ENCODE results near the gene SH3RF1.

SH3RF1 gene

GRCh38 chr4:169127314-169127713, 143.4 kb downstream of the SH3RF1 start:
- no peak for DNase-seq

DNA sequence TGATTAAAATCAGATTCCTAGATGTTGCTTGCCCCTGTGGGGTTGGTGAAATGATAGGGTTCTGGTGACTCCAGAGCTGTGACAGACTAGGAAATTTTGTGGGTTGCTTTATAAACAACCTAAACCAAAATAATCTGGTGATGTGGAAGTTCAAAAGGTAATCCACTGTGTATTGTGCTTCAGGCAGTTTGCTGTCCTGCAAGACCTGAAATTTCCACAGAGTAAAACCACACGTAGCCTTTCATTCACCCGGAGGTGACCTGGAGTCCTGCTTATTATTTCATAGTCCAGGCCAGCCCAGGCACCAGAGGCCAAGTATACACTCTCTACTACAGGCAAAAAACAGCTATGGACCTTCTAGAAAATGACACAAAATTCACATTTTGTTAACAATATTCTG, 146.1 kb downstream of the SH3RF1 start:
- no peak for DNase-seq

DNA sequence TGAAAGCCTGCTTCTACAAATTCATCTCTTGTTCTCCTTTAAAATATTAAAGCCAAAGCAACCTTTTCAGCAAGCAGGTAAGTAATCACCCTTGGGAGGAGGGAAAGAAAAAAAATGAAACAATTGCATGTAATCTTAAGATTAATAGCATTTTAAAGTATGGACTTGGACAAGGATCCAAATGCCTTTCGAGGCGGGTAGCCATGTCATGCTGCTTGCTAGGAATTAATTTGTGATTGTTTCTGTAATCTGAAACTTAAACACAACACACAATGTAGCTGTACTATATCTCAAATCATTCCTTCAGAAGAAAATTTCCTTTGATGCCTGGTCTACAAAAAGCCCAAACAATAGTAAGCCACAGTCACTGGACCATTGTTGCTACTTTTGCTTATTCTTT, 148.3 kb downstream of the SH3RF1 start:
- no peak for DNase-seq

- no peak for DNase-seq
Observed at GRCh38 chr4:169121861-169122382, 148.8 kb downstream of the SH3RF1 start.

GRCh38 chr4:169120624-169121023, 150.1 kb downstream of the SH3RF1 start:
- DNase-seq: no peak

- no peak for DNase-seq
Observed at GRCh38 chr4:169119536-169119935, 151.2 kb downstream of the SH3RF1 start.

GRCh38 chr4:169117591-169118081, 153.1 kb downstream of the SH3RF1 start:
- DNase-seq: no peak

DNA sequence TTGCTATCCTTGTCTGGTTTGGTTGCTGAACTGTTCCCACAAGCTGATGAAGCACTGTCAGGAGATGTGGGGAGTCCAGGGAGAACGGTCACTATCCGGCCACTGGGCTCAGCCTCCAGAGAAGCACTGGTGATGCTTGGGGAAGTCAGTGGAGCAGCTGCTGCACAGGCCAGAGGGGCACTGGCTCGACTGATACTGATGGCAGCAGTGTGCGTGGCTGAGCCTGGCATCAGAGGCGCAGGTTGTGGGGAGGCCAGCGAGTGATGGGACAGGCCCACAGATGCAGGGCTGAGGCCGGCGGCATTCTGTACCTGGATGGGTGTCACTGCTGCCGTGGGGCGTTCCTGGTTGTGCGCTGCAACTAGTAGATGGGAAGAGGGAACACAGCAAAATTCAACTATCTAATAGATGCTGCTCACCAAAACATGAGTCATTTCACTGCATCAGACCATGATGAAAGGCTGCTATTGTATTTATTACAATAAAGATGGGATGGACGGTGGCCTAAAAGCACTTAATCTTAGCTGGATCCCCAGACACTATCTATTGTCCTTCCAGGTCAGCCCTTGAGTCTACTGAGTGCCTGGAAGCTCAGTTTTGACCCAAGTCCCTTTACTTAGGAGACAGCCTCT, 154.4 kb downstream of the SH3RF1 start:
- no peak for DNase-seq

DNA sequence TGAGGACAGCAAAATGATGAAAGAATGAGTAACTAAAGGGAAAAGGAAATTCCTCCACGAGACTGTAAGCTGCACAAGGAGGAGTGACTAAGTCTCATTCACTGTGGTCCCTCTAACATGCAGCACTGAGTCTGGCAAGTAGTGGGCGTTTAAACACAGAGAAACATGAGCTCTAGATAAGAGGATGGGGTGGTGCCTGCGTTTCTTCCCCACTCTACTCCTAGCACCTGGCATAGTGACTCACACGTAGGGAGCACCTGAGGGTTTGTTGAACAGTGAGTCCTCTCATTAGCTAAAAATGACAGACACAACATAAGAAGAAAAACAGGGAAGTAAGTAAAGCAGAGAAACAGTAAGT, 154.9 kb downstream of the SH3RF1 start:
- no peak for DNase-seq

- DNase-seq: no peak
Observed at GRCh38 chr4:169115144-169115896, 155.4 kb downstream of the SH3RF1 start.

- no peak for DNase-seq
Observed at GRCh38 chr4:169114341-169114974, 156.3 kb downstream of the SH3RF1 start.

GRCh38 chr4:169110633-169111032, 160.1 kb downstream of the SH3RF1 start:
- no peak for DNase-seq

GRCh38 chr4:169109035-169109675, 161.6 kb downstream of the SH3RF1 start:
- peak; percentile 31 for DNase-seq

- DNase-seq: no peak
Observed at GRCh38 chr4:169108303-169108702, 162.5 kb downstream of the SH3RF1 start.

- no peak for DNase-seq
Observed at GRCh38 chr4:169107528-169107927, 163.2 kb downstream of the SH3RF1 start.

DNA sequence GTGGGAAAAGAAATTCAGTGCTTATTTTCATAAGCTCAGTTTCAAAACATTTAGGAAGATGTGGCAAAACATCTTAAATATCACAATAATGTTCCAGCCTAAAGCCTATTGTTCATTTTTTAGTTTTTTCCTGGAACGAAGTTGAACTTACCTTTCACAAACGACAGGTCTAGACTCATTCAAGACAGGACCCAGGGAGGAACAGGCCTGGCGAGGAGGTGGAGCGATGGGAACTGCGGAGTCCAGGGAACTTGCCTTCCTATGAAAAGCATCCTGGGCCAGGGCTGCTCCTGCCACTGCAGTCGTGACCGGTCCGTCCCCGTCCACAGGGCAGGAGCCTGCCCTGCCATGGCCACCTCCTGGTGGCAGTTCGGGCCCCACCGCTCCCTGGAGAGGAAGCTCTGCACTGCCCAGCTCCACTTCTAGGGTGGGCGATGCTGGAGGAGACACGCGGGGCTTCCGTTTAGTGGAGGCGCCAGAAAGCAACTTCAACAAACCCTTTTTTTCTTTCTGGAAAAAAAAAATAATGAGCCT, 164.0 kb downstream of the SH3RF1 start:
- DNase-seq: no peak

- DNase-seq: no peak
Observed at GRCh38 chr4:169105620-169106019, 165.1 kb downstream of the SH3RF1 start.

- DNase-seq: peak; percentile 24
Observed at GRCh38 chr4:169103966-169104412, 166.8 kb downstream of the SH3RF1 start.

GRCh38 chr4:169102026-169102425, 168.7 kb downstream of the SH3RF1 start:
- DNase-seq: no peak

DNA sequence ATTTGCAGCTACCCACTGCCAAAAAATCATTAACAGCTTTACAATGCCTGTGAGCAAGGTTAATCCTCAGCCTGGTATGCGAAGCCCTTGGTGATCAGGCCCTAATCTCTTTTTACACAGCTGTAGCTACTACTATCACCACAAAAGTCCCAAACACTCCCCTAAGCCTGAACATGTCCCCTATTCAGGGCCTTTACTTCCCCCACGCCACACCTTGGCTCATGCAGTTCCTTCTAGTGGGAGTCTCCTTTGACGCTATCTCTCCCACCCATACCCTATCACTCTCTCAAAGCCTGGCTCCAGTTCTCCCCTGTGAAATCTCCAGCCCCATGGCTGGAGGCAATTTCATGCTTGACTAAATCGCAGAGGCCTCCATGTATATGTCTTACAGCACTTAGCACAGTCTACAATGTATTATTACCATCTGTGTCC, 170.1 kb downstream of the SH3RF1 start:
- DNase-seq: peak; percentile 66

- no peak for DNase-seq
Observed at GRCh38 chr4:169099771-169100180, 171.0 kb downstream of the SH3RF1 start.

- DNase-seq: no peak
Observed at GRCh38 chr4:169098969-169099690, 171.6 kb downstream of the SH3RF1 start.

Data from NCI-H524 treated with DMSO at 0.1 percent for 48 hours (cell line).